Gastrocnemius medialis (tissue), 4 donors: Measurements from ENCODE around the gene FAM98A. TPM values are rescaled to one million over a fixed set of nuclear protein-coding genes. Genes with fewer than 3 reads are reported as not detected.

Source experiments
- ATAC-seq, 2 donors: fragments of 150-250 bp; one replicate each; pipeline ENCODE4 v1.9.1; 2016
- DNase-seq, 2 donors: peaks; one replicate each; pipeline ENCODE4 v3.0.0-alpha.2; 2019
- H3K27ac ChIP-seq, 4 donors: fragments of 200-600 bp; sonication (generic); 1 replicate in 1 of 4; 2 replicates in 3 of 4; pipeline ENCODE4 v1.5.1; 2016 to 2018; ENCODE audit warnings: mild to moderate bottlenecking in 2 of 4, moderate library complexity in 1 of 4
- H3K27me3 ChIP-seq, 3 donors: fragments of 200-600 bp; sonication (generic) in 2 of 3; 1 replicate in 1 of 3; 2 replicates in 2 of 3; pipeline versions ENCODE4 v1.5.1 to v1.6.0; 2016 to 2019; ENCODE audit warnings: mild to moderate bottlenecking in 1 of 3, moderate library complexity in 1 of 3
- H3K36me3 ChIP-seq, 2 donors: fragments of 200-600 bp; sonication (generic) in 1 of 2; one replicate each; pipeline ENCODE4 v1.5.1; 2017 to 2018
- H3K4me1 ChIP-seq, 2 donors: fragments of 200-600 bp; sonication (generic) in 1 of 2; one replicate each; pipeline ENCODE4 v1.5.1; 2016 to 2017; ENCODE audit warnings: mild to moderate bottlenecking in 2 of 2
- H3K4me3 ChIP-seq, 4 donors: fragments of 200-600 bp; sonication (generic) in 3 of 4; 1 replicate in 1 of 4; 2 replicates in 3 of 4; pipeline ENCODE4 v1.5.1; 2016 to 2019; ENCODE audit warnings: mild to moderate bottlenecking in 2 of 4
- H3K9me3 ChIP-seq, 3 donors: fragments of 200-600 bp; sonication (generic) in 2 of 3; 1 replicate in 1 of 3; 2 replicates in 2 of 3; pipeline ENCODE4 v1.5.1; 2016 to 2019
- POLR2A ChIP-seq, 2 donors: fragments of 450-650 bp; IDR thresholded peaks; one replicate each; pipeline ENCODE4 v1.6.1; 2017; ENCODE audit warnings: antibody characterized with exemption in 2 of 2, mild to moderate bottlenecking in 2 of 2, moderate library complexity in 2 of 2
- in situ Hi-C, 4 donors: fragments of 200-750 bp; cut with MboI; loops; one replicate each; pipeline versions ENCODE4 v1.15.0 to v1.8.0; 2017; ENCODE audit warnings: low sequenced_read_pairs in 4 of 4
- intact Hi-C: fragments of 100-400 bp; cut with DNase I; formaldehyde crosslinking; loops from one replicate; pipeline ENCODE4 v1.15.1; 2023; ENCODE audit warnings: low total_unique reads
- total RNA-seq, 4 donors: library from RNA; depleted of rRNA; stranded (reverse); fragments of >200 nt; gene quantifications; one replicate each; pipeline versions ENCODE4 v1.1.0 to v1.2.3, GENCODE V29; 2016
- TF ChIP-seq, protein P1 (sequence below), 5 experiments: fragments of 450-650 bp in 3 of 5; fragments of 200-600 bp in 2 of 5; sonication (generic) in 2 of 5; IDR thresholded peaks in 4 of 5; conservative IDR thresholded peaks in 1 of 5; 1 replicate in 4 of 5; 2 replicates in 1 of 5; pipeline ENCODE4 v1.5.1; 2016 to 2019; ENCODE audit warnings: antibody characterized with exemption in 5 of 5, mild to moderate bottlenecking in 3 of 5, moderate library complexity in 3 of 5

Gene FAM98A
- total RNA-seq, 4 donors from 2014 or later, result 33.7 to 1,115 (median 44.2) TPM

- Histone ChIP-seq H3K4me1 (peaks cover 6 to 7% of the 10 kb centered on the region in 2 donors), H3K9me3 (no peaks in the 10 kb centered on the region), H3K4me3 (no peak overlapping the region), H3K36me3 (peaks cover 0 to 16% of the 10 kb centered on the region in 2 donors), H3K27ac (no peak overlapping the region), H3K27me3 (no peaks in the 10 kb centered on the region)
- in situ Hi-C loops (no loop called here), intact Hi-C loops (no loop called here)
- TF ChIP-seq POLR2A (IDR thresholded peaks at IDR 0.05), result no peak
- TF ChIP-seq, protein P1, sequence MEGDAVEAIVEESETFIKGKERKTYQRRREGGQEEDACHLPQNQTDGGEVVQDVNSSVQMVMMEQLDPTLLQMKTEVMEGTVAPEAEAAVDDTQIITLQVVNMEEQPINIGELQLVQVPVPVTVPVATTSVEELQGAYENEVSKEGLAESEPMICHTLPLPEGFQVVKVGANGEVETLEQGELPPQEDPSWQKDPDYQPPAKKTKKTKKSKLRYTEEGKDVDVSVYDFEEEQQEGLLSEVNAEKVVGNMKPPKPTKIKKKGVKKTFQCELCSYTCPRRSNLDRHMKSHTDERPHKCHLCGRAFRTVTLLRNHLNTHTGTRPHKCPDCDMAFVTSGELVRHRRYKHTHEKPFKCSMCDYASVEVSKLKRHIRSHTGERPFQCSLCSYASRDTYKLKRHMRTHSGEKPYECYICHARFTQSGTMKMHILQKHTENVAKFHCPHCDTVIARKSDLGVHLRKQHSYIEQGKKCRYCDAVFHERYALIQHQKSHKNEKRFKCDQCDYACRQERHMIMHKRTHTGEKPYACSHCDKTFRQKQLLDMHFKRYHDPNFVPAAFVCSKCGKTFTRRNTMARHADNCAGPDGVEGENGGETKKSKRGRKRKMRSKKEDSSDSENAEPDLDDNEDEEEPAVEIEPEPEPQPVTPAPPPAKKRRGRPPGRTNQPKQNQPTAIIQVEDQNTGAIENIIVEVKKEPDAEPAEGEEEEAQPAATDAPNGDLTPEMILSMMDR (IDR thresholded peaks at IDR 0.05 in 4 of 5, conservative IDR thresholded peaks at IDR 0.05 in 1 of 5), result no peak
- ATAC-seq, result no peak
- no peak for DNase-seq
Measured at GRCh38 chr2:33550206-33550605, 48.9 kb downstream of the FAM98A start.

GRCh38 chr2:33541243-33541642, 57.9 kb downstream of the FAM98A start:
- Histone ChIP-seq H3K9me3 (no peaks in the 10 kb centered on the region), H3K4me3 (no peak overlapping the region), H3K36me3 (peaks cover 0 to 3% of the 10 kb centered on the region in 2 donors), H3K4me1 (peaks cover 4 to 9% of the 10 kb centered on the region in 2 donors), H3K27ac (no peak overlapping the region), H3K27me3 (no peaks in the 10 kb centered on the region)
- in situ Hi-C loops, result no loop called here
- TF ChIP-seq, protein P1 (IDR thresholded peaks at IDR 0.05 in 4 of 5, conservative IDR thresholded peaks at IDR 0.05 in 1 of 5), result no peak
- no peak for TF ChIP-seq POLR2A (IDR thresholded peaks at IDR 0.05)
- DNase-seq, result no peak
- intact Hi-C loops, result no loop called here
- no peak for ATAC-seq

DNA sequence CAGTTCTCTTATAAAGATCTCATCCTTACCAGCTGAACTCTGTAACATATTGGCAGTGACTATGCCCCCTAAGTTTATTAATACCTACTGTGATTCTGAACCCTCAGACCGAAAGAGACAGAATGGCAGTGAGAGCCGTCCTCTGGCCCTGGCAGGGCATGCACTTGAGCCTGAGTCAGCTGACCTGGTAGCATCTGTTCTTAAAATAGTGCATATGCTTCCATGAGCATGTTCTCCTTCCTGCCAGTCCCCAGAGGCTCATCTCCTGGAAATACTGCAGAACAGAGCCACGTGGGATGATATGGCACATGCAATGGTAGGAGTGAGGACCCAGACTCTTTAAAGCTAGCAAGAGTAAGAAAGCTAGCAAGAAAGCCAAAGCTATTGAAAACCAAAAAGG, 63.7 kb downstream of the FAM98A start:
- peak overlapping the region; percentile 75 to 85 (median 81) for H3K27ac ChIP-seq
- H3K36me3 ChIP-seq, result peaks cover 0 to 3% of the 10 kb centered on the region in 2 donors
- no peaks in the 10 kb centered on the region for H3K27me3 ChIP-seq
- intact Hi-C loops (no loop called here), in situ Hi-C loops (no loop called here)
- ATAC-seq (peak; percentile 81 to 85), DNase-seq (peak; percentile 57 to 76)
- H3K4me1 ChIP-seq, result peaks cover 10 to 38% of the 10 kb centered on the region in 2 donors
- H3K4me3 ChIP-seq, result no peak overlapping the region
- TF ChIP-seq, protein P1 (IDR thresholded peaks at IDR 0.05 in 4 of 5, conservative IDR thresholded peaks at IDR 0.05 in 1 of 5), result no peak
- H3K9me3 ChIP-seq, result no peaks in the 10 kb centered on the region

Other genes with a start within 250 kb of the FAM98A start
- gene RASGRP3, start 122.7 kb downstream of the FAM98A start, total RNA-seq, result 10 to 100 TPM; 10.0 to 22.5 (median 12.1) TPM